SIG-M5 treated with dmso at 0.1 percent for 504 hours (cell line): ENCODE measurements around the gene SLC4A5.

ENCODE experiments used
- DNase-seq: peaks from one replicate; lab custom pipeline; 2025; ENCODE audit not compliant: unreplicated experiment; lab: John Stamatoyannopoulos, UW

Gene SLC4A5, protein sequence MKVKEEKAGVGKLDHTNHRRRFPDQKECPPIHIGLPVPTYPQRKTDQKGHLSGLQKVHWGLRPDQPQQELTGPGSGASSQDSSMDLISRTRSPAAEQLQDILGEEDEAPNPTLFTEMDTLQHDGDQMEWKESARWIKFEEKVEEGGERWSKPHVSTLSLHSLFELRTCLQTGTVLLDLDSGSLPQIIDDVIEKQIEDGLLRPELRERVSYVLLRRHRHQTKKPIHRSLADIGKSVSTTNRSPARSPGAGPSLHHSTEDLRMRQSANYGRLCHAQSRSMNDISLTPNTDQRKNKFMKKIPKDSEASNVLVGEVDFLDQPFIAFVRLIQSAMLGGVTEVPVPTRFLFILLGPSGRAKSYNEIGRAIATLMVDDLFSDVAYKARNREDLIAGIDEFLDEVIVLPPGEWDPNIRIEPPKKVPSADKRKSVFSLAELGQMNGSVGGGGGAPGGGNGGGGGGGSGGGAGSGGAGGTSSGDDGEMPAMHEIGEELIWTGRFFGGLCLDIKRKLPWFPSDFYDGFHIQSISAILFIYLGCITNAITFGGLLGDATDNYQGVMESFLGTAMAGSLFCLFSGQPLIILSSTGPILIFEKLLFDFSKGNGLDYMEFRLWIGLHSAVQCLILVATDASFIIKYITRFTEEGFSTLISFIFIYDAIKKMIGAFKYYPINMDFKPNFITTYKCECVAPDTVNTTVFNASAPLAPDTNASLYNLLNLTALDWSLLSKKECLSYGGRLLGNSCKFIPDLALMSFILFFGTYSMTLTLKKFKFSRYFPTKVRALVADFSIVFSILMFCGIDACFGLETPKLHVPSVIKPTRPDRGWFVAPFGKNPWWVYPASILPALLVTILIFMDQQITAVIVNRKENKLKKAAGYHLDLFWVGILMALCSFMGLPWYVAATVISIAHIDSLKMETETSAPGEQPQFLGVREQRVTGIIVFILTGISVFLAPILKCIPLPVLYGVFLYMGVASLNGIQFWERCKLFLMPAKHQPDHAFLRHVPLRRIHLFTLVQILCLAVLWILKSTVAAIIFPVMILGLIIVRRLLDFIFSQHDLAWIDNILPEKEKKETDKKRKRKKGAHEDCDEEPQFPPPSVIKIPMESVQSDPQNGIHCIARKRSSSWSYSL

GRCh38 chr2:74343316-74343715 is at the start of gene SLC4A5:
TSS of gene SLC4A5 (minus strand) at chr2:74343416. CDS start at chr2:74315023, 28,393 bp downstream.
- DNase-seq = no peak

DNA sequence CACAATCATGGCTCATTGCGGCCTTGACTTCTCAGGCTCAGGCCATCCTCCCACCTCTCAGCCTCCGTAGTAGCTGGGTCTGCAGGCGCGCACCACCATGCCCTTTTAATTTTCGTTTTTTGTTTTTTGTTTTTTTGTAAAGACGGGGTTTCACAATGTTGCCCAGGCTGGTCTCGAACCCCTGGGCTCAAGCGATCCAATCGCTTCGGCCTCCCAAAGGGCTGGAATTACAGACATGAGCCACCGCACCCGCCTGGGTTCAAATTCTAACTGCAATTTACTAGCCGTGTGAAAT is 49.2 kb upstream of the SLC4A5 start:
- DNase-seq = no peak

GRCh38 chr2:74391580-74392448 is 48.6 kb upstream of the SLC4A5 start:
- DNase-seq = peak; percentile 94

- no peak for DNase-seq
Measured at GRCh38 chr2:74391209-74391579, 48.0 kb upstream of the SLC4A5 start.

DNA sequence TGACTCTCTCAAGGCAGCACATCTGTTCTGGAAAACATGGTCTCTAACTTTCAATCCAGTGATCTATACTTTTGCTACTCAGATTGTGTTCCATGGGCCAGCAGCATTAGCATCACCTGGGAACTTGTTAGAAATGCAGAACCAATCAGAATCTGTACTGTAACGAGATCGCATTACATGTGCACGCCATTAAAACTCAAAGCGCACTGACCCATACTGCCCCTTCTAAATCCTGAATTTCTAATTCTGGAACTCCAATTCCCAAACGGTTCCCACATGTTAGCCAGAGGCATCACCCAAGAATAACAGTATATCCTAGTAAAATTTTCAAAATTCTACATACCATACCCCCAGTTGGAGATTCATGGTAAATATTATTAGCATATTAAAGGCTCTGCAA is 47.4 kb upstream of the SLC4A5 start:
- no peak for DNase-seq

DNA sequence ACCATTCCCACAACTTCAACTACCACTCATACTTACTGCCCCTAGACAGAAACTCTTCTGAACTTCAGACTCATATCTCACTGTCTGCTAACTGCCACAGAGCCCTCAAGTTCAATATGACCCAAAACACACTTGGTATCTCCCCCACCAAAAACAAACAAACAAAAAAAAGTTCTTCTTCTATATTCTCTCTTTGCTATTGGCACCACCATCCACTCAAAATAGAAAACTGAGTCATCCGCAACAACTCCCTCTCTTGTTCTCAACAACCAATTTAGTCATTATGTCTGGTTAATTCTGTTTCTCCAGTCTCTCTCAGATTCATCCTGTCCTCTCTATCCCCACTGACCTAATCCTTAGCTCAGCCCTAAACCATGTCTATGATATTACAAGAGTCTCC is 44.1 kb upstream of the SLC4A5 start:
- no peak for DNase-seq

GRCh38 chr2:74385396-74385795 is 42.2 kb upstream of the SLC4A5 start:
- DNase-seq = no peak

DNA sequence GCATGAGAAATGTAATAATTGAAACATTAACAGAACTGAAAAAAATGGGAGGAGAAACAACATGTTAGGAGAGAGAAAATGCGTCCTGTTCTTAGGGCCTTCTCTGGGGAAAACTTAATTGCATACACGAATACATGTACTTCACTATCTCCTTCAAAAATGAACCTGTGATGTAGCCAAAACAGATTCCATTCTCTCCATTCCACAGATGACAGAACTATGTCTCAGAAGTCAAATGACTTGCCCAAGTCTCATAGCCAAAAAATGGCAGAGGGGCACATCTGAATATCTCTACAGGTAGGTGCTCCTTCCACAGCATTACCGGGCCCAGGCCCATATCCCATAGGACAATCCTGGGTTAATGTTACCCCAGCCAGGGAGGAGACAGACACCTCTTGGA is 40.8 kb upstream of the SLC4A5 start:
- DNase-seq = no peak

DNA sequence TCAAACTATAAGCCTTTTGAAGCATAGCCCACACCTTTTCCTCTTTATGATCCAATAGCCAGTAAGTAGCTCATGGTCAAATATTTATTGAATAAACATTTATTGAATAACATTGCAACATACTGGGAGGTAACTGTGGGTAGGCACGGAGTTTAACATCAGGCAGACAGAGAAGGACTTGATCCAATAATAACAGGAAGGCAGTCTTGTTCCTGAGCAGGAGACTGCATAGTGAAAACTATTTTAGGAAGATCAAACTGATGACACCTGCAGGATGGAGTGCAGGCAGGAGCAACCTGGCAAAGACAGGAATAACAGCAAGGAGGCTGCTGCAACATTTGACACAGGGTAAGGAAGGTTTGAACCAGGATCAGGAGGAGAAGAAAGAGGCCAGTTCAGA is 40.0 kb upstream of the SLC4A5 start:
- no peak for DNase-seq

- no peak for DNase-seq
Measured at GRCh38 chr2:74381751-74382150, 38.5 kb upstream of the SLC4A5 start.

GRCh38 chr2:74379851-74380789 is 36.9 kb upstream of the SLC4A5 start, which contains the start of gene DCTN1:
TSS of gene DCTN1 (minus strand) at chr2:74380311. CDS start at chr2:74380037, 274 bp downstream.
- DNase-seq = no peak

GRCh38 chr2:74378007-74378406 is 34.8 kb upstream of the SLC4A5 start:
- no peak for DNase-seq

DNA sequence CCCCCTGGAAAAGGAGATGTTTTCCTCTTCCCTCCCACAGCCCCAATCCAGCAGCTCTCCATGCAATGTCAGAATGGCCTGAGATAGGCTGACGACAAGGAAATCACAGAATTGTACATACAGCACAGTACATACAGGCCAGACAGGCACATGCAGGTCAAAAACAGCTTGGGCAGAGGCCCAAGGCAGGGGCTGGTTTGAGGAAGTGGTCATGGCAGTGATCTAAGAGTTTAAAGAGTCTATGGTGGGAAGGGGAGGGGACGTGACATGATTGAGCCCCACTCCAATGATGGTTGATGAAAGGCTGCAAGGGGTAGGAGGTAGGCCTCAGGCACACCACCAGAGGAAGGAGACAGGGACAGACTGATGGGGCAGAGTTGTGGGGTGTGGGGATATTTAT is 32.6 kb upstream of the SLC4A5 start:
- DNase-seq = no peak

- DNase-seq = no peak
Measured at GRCh38 chr2:74374509-74375205, 31.4 kb upstream of the SLC4A5 start.

DNA sequence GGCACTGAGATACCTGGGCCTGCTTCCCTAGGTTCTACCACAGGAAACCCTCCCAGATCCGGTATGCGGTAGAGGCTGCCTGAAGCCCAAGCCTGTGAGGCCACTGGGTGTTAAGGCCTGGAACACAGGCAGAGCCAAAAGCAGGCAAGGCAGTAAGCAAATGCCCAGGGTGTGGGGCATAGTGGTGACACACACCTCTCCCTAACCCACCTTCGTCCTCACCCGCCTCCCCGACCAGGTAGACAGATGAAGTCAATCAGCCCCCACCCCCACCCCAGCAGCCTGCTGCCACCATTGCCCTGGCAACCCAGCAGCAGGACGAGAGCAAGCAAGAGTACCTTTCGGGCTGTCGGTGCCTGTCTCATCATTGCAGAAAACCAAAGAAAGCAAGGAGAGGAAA is 30.8 kb upstream of the SLC4A5 start:
- no peak for DNase-seq

DNA sequence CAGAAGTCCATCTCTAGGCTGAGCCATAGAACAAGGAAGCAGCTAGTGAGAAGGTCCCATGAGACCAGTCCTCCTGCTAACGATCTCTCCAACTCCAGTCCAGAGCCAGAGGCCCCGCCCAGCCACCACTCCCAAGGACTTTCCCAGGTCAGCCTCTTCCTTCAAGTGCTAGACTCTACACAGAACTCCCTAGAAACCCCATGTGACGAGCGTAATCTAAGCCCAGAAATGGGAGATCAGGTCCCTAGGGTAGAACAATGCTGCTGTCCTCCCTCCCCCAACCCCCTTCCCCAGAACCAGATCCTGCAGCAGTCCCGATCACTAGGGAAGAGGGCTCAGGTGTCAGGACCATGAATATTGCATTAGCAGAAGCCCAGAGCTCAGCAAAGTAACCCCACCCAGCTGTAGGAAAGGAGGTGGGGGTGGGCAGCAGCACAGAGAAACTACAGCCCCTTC is 30.0 kb upstream of the SLC4A5 start:
- no peak for DNase-seq

GRCh38 chr2:74372674-74373073 is 29.5 kb upstream of the SLC4A5 start:
- no peak for DNase-seq

- no peak for DNase-seq
Measured at GRCh38 chr2:74371421-74371820, 28.2 kb upstream of the SLC4A5 start.

GRCh38 chr2:74369976-74370375 is 26.8 kb upstream of the SLC4A5 start:
- no peak for DNase-seq
